HCEC 1CT (cell line): ENCODE results near the gene CSNK1G1.
"Not testable (repeated sequence)": the region's sequence is repeated elsewhere in the genome, so short reads cannot be mapped to it uniquely, and the experiment has no call there.

Source experiments
- DNase-seq: peaks from one replicate; pipeline ENCODE4 v3.0.0-alpha.2; 2017

CSNK1G1 gene

DNA sequence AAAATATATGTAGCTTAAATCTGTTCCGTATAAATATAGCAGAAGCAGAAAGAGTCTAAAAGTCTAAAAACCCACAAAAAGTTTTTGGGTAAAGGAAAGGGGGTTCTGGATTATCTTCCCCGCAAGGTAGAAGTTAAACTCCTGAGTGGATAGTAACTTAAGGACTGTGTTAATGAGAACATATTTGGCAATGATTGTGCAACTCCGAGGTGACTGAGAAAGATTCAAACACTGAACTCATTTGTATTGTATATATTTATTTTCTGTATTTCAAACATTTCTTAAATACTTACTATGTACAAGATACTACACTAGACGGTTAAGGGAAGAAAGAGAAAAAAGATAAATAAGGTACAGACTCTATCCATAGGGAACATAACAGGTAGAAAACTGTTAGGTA, 120.4 kb downstream of the CSNK1G1 start:
- no peak for DNase-seq

DNA sequence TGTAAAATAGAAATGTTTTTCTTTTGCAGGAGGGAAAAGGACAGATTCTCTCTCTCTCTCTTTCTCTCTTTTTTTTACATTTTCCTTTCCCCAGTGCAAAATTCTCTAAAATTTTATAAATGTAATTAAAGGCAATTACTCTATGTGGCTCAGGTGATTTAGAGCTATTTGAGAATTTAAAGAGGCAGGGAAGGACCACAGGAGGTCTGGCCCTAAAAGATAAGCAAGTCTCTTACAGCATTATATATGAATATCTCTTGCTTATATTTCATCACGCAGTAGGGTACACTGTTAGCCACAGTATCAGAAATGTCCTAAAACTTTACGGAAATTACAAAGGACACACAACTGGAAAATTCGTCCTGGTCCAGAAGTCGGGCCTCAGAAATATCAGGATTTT, 122.7 kb downstream of the CSNK1G1 start:
- no peak for DNase-seq

DNA sequence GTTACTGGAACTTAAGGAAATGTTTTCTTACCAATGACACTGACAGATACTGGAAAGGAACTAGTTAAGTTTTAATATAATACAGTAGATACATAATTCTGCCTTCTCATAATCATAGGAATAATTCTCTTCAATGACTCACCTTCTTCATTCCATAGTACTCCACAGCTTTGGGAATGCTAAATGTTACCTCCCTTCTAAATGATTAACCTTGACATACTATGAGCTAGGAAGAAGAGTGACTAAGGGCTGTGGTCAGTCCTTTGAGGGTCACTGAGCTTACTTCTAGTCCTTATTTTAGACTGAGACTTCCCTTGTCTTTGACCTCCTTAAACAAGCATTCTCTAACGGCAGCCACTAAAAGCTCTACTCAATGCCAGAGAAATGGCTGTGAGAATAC, 123.6 kb downstream of the CSNK1G1 start:
- peak; percentile 92 for DNase-seq

DNA sequence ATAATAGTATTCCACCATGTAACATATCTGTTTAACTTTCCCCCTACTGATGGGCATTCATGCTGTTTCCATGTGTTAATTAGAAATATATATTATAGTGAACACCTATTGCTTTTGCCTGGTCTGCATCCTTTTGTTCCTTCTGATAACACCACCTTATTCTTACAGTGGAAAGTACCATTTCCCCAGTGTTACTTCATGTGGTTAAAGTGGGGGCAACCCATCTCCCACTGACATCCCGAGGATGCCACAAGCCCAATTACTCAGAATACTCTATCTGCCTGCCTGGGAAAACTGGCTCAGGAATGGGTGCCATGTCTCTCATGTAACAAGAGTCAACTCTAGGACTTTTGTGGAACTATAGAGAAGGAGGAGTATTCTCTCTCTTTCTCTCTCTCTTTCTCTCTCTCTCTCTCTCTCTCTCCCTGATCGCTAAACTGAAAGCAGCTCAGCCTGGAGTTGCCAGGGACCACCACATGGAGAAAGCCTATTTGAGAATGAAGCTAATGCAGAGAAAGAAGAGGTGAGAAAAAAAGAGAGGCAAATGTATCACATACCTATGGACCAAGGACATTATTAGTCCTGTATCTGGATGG, 126.7 kb downstream of the CSNK1G1 start:
- no peak for DNase-seq

DNA sequence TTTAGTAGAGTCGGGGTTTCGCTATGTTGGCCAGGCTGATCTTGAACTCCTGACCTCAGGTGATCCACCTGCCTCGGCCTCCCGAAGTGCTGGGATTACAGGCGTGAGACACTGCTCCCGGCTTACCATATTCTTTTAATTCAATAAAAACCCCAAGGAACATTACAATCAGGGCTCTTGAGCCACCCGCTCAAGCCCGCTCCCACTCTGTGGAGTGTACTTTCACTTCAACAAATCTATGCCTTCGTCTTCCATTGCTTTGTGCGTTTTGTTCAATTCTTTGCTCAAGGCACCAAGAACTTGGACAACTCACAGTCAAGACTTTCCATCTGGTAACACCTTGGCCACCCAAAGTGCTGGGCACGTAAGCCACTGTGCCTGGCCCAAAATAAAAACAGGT, 130.2 kb downstream of the CSNK1G1 start:
- no peak for DNase-seq

DNA sequence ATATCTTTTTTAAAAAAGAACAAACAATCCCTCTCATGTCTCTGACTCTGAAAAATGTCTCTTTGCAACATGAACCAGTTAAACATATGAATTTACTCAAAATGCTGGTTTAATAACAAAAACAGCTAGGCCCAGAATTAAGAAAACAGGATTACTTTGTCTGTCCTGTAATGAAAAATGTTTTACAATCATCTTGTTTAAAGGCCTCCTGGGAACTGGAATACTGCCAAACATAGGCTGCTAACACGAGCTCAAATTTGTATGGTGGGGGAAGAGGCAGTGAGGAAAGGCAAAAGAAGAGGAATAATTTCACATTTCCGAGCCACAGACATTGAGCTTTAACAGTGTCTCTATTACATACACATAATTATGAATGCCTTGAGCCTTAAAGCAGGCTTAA, 131.5 kb downstream of the CSNK1G1 start:
- DNase-seq, result peak; percentile 17

DNA sequence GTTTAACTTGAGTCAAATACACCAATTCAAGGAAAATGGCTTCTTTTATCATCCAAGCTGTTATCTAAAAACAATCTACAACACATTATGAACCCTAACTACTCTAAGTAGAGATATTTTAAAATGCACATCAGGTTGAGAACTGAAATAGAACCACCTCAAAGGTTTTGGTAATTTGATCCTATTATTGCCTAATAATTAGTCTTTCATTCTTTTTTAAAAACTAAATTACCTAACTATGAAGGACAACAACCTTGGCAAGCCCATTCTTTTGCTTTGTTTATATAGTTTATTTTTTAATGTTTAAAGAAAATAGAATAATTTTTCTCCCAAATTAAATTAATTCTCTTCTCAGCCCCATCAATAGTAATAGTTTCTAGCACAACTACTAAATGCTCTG, 132.1 kb downstream of the CSNK1G1 start:
- DNase-seq, result no peak

DNA sequence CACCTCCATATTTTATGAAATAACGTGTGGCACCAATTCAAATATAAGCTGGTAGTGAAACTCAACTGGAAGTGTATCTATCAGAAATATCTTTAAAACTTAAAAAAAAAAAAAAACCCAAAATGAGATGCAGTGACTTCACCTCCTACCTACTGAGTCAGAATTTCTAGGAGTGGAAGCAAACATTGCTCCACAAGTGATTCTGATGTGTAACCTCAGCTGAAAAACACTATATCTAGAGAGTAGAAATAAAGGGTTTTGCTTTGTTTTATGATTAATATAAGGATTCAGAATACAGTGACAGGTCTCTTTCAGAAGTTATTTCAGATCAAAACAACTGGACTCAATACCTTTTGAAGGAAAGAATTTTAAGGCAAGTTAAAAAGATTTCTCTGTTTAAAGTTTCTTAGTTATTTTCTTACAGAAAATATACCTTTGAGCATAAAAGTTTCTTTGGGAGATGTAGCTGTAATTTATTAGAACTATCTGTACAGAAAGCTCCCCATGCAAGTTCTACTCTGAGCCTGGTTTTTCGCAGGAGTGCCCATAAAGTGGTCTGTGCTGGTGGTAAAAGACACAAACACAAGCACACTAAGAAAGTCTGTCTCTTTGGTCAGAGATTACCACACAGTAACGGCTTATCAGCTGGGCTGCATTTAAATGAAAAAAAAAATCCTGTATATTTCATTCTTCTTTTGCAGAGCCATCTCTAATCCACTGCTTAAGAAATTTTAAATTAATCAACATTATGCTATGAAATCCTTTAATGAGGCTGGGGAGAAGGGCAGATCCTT, 133.2 kb downstream of the CSNK1G1 start:
- no peak for DNase-seq

DNA sequence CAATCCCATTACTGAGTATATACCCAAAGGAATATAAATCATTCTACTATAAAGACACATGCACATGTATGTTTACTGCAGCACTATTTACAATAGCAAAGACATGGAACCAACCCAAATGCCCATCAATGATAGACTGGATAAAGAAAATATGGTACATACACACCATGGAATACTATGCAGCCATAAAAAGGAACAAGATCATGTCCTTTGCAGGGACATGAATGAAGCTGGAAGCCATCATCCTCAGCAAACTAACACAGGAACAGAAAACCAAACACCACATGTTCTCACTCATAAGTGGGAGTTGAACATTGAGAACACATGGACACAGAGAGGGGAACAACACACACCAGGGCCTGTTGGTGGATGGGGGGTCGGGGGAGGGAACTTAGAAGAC, 134.1 kb downstream of the CSNK1G1 start:
- DNase-seq, result not testable (repeated sequence)

DNA sequence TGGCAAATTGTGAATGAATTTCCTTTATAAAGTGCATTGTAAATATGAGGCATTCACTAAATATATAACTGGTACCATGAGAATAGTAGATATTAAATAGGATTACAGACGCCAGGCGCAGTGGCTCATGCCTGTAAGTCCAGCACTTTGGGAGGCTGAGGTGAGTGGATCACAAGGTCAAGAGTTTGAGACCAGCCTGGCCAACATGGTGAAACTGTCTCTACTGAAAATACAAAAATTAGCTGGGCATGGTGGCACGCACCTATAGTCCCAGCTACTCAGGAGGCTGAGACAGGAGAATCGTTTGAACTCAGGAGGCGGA, 138.6 kb downstream of the CSNK1G1 start:
- not testable (repeated sequence) for DNase-seq

DNA sequence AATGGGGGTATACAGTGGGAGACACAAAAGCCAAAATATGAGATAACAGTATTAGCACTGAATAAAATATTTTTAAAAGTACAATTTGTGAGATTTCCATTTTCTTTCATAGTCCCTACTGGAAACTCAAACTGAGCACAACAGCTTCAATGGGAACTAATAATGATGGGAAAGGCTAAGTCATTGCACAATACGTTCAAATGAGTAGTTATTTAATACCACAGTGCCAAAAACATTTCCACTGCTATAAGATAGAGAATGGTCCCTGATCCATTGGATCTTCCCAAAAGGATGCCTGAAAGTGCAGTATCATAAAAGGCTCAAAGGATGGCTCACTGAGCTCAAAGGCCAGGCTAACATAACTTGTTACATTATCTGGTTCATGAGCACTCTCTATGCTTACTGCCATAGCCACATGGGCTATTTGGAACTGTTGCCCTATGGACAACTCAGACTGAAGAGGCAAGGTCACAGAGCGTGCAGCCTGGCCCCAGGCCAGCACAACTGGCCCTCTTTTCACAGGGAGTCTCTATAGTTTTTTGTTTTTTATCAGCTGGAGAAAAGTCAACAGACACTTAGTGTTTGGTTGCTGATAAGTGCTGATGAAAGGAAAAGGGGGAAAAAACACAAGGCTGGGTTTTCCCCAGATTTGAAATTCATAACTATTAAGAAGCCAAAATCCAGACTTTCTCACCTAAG, 139.1 kb downstream of the CSNK1G1 start:
- no peak for DNase-seq

DNA sequence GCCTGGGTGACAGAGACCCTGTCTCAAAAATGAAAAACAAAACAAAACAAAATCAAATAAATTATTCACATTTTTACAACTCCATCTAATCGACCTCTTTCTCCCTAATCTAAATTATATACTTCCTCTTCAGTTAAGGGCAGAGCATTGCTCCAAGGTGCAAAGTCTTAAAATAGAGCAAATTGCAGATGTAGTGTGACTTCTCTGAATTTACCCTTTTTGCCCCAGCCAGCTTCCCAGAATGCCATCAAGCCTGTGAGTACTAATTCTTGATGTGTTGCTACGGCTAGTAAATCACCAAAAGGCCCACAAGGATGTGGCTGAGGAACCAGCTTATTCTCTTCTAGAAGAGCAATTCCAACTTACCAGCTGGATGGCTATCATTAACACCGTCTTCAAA, 139.8 kb downstream of the CSNK1G1 start:
- no peak for DNase-seq

DNA sequence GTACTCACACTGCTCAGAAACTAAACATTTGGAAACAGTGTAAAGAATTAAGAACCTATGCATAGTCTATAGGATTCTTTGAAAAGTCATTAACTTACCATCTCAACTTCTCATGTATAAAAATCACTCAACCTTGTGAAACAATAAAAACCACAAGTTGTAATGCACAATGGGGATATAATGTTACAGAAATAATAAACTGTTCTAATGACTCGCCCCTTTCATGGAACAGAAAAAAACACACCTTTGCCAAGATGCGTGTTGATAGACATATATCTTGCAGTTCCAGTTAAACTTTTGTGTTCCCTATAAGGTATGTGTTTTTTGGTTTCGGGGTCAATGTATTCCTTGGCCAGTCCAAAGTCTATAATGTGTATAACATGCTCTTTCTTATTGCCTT, 142.3 kb downstream of the CSNK1G1 start:
- no peak for DNase-seq

DNA sequence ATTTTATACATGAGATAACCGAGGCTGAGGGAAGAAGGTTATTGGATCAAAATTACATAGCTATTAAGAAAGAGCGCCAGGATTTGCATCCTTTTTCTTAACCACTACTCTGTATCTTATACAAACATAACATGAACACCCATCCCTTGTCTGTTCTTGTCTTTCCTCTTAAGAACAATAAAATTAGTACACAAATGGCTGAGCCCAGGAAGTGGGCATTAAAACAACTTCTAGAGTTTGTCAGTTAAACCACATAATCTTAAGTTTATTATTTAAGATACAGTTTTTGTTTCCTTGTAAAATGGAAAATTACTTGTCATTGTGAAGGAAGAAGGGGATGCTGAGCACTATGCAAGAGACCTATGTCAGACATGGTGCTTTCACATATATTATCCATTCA, 144.3 kb downstream of the CSNK1G1 start:
- no peak for DNase-seq

DNA sequence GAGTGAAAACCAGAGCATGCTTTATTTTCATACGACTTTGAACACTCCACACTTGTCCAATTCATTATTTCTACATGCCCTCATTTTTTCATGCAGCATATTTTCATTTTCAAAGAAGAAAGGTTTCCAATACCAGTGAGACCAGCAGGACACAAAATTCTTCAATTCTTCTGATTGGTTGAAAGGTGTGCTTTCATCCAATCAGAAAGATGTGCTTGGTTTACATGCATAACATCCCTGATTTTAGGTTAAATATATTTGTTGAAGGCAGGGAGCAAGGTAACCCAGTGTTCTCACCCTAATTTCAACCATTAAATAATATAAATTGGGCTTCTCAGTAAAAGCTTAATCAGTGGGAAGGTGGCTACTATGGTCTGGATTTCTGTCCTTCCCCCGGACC, 145.6 kb downstream of the CSNK1G1 start:
- no peak for DNase-seq

DNA sequence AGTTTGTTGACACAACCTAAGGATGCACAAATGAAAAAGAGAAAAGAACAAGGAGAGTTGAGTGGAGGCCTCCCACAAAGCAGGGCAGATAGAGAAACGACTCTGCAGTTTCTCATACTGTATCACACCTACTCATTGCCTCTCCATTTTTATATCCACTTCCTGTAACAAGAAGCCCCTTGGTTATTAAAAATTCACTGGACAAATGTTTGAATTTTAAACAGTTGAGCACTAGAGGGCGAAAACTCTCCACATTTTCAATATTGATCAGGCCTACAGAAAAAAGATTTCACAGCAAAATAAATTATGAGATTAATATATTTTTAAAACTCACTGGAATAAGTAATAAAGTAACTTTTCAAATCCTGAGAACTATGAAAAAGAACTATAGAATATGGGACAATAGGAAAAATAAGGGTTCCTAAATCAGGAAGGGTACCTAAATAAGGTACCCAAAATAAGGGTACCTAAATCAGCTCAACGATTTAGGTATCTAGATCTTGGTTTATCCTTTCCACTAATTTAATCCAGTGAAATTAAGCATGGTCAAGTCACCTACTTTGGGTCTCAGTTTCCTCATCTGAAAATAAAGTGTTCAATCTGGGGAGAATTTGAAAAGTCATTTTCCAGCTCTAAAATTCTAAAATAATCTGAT, 146.2 kb downstream of the CSNK1G1 start:
- DNase-seq, result peak; percentile 51

DNA sequence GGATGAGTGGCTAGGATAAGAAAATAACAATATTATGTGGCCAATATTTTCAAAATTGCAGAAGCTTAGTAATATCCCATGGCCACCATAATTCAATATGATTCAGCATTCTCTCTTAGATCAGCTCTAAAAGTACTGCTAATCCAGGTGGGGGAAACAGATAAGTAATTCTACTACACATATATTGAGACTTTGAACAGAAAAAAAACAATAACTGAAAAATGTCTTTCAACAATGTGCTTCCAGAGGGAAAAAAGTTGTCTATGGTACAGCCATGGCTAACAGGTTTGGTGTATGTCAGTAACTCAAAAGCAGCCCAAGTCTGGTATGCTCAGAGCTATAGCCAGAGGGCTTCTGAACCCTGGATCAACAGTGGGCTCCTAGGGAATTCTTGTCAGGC, 150.8 kb downstream of the CSNK1G1 start:
- no peak for DNase-seq

DNA sequence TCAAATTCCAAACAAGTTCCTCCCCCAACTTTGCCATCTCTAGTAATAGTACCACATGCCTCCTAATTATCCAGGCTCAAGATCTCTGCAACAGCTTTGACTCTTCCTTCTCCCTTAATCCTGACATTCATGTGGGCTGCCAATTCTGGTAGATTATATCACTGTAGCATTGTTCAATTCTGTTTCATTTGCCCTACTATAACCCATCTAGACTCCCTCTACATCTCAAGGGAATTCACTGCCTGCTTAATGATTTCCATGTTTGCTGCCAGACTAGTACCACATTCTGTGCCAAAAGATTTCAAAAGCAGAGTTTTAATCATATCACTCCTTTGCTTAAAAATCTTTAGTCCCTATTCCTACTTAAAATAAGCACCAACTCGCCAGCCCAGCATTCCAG, 158.5 kb downstream of the CSNK1G1 start:
- no peak for DNase-seq

DNA sequence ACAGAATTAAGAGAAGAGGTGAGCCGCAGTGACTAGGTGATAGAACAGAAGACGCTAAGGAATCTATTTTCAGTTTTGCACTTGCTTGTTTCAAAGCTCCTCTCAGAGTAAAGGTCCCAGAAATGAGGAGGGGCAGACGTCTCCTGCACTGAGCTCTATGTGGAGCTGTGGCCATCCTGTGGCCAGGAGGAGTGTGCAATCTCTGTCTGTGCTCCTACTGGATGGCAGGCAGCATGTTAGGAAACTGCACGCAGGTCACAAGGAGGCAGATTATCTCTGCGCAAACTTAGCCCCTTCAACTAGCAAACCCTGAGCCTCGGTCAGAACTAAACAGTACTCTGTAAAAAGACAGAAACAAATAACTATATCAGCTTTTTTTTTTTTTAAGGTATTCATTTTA, 162.0 kb downstream of the CSNK1G1 start:
- no peak for DNase-seq

DNA sequence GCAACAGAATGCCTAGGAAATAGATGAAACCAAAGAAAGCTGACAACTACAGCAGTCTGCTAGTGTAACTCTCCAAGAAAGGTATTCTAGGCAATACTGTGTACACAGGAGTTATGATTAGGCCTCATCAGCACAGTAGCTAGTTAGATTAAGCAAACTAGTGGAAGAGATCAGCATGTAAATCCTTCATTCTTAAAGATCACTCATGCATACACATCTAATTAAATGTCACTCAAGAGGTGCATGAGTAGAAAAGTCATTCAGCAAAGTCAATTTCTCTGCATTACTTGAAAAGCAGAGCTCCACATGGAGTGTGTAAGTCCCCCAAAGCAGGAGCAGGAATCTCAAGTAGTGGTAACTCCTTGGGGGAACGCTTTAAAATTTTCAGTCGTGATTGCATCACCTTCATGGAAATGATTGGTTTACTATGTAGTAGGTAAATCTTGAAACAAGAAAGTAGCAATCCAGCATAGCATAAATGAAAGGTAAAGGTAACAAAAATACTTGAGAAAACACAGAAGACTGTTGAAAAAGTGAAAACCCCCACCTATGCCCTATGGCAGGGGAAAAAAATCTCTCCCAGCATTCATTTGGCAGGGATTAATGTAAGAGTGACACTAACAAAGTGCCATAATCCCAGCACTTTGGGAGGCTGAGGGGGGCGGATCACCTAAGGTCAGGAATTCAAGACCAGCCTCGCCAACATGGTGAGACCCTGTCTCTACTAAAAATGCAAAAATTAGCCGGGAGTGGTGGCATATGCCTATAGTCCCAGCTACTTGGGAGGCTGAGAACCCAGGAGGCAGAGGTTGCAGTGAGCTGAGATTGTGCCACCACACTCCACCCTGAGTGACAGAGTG, 163.8 kb downstream of the CSNK1G1 start:
- no peak for DNase-seq

DNA sequence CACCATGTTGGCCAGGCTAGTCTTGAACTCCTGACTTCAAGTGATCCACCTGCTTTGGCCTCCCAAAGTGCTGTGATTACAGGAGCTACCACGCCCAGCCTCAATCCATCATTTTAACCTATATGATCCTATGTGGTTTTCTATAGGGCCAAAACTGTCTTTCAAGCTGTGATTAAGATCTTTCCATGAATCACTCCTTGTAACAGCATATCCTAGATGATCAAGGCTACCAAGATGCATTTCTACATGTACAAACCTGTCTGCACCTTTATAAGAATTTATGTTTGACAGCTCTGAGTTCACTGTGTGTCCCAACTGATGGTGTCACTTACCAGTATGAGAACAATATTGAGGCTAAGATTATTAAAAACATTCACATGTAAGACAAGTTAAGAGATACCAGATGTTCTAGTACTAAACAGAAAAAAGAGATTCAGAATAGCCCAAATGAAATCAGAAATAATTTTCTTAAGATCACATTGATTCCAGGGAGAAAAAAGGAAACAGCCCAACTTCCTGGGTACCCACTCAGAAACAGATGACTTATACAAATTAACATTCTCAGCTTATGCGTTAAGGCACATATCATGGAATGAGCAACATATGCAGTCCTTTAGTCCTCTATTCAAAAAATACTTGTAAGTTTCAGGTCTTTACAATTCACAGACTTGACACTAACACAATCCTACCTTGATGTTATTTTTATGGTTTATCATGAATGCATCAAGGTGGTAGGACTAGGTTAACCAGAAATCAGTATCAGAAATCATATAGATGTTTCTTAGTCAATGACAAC, 168.4 kb downstream of the CSNK1G1 start:
- DNase-seq, result no peak
